ENCODE measurements around the gene PTPN23.

DNA sequence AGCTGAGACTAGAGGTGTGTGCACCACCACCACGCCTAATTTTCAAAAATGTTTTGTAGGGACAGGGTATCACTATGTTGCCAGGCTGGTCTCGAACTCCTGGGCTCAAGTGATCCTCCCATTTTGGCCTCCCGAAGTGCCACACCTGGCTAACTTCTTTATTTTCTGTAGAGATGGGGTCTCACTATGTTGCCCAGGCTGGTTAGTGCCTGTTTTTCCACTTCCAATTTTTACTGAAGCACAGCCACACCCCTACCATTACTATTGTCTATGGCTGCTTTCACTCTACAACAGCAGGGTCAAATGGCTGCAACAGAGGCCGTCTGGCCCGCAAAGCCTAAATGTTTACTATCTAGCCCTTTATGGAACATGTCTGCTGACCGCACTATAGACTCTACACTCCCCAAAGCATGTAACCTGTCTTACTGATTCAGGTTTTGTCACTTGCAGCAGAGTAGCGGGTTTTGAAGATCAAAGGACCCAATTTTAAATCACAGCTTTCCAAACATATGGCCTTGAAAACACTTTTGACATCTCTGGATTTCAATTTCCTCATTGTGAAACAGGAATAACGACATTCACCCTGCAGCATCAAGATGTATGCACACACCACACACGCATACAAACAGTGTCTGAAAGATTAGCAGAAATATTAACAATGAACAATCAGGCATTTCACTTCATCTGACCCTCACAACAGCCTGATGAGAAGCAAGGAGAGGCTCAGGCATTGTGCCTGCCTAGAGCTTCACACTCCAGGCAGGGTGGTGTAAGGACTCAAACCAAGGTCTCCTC, 48.9 kb downstream of the PTPN23 start:
- TF ChIP-seq HDAC2 (IDR thresholded peaks at IDR 0.05; ENCODE audit: borderline replicate concordance in 1 of 2, low read depth in 2 of 2, low read length in 2 of 2) (no peak), JUND (IDR thresholded peaks at IDR 0.05; ENCODE audit: low read length) (no peak), CHD1 (IDR thresholded peaks at IDR 0.05; ENCODE audit: low read depth, low read length) (no peak)
